GM19372 (cell line): ENCODE data around the gene S1PR3.

Experiments used
- ATAC-seq: cut with Tn5 transposase; IDR thresholded peaks from one replicate; pipeline ENCODE4 v1.9.1; 2021; ENCODE audit warnings: mild to moderate bottlenecking, low read depth, moderate library complexity; ENCODE audit not compliant: unreplicated experiment

Gene S1PR3

GRCh38 chr9:88966894-88967676, 24.2 kb upstream of the S1PR3 start:
- no peak for ATAC-seq

- ATAC-seq, result no peak
Observed at GRCh38 chr9:88968799-88969198, 22.5 kb upstream of the S1PR3 start.

- ATAC-seq, result no peak
Observed at GRCh38 chr9:88969646-88970373, 21.5 kb upstream of the S1PR3 start.

- ATAC-seq, result no peak
Observed at GRCh38 chr9:88971131-88971960, 19.9 kb upstream of the S1PR3 start.

- no peak for ATAC-seq
Observed at GRCh38 chr9:88972401-88972800, 18.9 kb upstream of the S1PR3 start.

- no peak for ATAC-seq
Observed at GRCh38 chr9:88973281-88974045, 17.8 kb upstream of the S1PR3 start.

GRCh38 chr9:88974641-88975040, 16.6 kb upstream of the S1PR3 start:
- ATAC-seq, result no peak

- no peak for ATAC-seq
Observed at GRCh38 chr9:88975966-88976889, 15.0 kb upstream of the S1PR3 start.

GRCh38 chr9:88976890-88977257, 14.4 kb upstream of the S1PR3 start:
- ATAC-seq, result no peak

GRCh38 chr9:88978034-88978433, 13.2 kb upstream of the S1PR3 start:
- no peak for ATAC-seq

- no peak for ATAC-seq
Observed at GRCh38 chr9:88979021-88979420, 12.2 kb upstream of the S1PR3 start.

- no peak for ATAC-seq
Observed at GRCh38 chr9:88979791-88980190, 11.5 kb upstream of the S1PR3 start.

- no peak for ATAC-seq
Observed at GRCh38 chr9:88980740-88981203, 10.5 kb upstream of the S1PR3 start.

GRCh38 chr9:88983865-88984542, 7.3 kb upstream of the S1PR3 start:
- no peak for ATAC-seq

- no peak for ATAC-seq
Observed at GRCh38 chr9:88984543-88984883, 6.8 kb upstream of the S1PR3 start.

- no peak for ATAC-seq
Observed at GRCh38 chr9:88985616-88986015, 5.7 kb upstream of the S1PR3 start.

GRCh38 chr9:88986776-88987175, 4.5 kb upstream of the S1PR3 start:
- ATAC-seq, result no peak

GRCh38 chr9:88987661-88988060, 3.6 kb upstream of the S1PR3 start:
- ATAC-seq, result no peak
